ENCODE data around the gene DPH1.

DNA sequence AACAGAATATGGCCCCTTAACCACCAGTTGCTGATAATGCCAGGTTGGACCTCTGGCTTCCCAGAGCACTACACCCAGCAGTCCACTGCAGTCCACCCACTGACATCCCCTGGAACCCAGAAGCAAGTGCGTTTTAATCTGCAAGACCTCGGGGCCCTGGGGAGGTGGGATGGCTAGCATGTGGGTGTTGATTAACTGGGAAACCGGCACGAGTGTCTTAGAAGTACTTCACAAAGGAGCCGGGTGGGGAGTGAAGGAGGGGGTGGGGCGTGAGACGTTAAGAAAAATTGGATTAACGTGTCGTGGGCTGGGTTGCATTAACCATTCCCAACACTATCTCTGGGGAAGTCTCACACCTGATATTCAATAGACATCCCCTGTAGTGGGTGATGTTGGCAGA, 18.9 kb downstream of the DPH1 start:
- TF ChIP-seq, protein P1, sequence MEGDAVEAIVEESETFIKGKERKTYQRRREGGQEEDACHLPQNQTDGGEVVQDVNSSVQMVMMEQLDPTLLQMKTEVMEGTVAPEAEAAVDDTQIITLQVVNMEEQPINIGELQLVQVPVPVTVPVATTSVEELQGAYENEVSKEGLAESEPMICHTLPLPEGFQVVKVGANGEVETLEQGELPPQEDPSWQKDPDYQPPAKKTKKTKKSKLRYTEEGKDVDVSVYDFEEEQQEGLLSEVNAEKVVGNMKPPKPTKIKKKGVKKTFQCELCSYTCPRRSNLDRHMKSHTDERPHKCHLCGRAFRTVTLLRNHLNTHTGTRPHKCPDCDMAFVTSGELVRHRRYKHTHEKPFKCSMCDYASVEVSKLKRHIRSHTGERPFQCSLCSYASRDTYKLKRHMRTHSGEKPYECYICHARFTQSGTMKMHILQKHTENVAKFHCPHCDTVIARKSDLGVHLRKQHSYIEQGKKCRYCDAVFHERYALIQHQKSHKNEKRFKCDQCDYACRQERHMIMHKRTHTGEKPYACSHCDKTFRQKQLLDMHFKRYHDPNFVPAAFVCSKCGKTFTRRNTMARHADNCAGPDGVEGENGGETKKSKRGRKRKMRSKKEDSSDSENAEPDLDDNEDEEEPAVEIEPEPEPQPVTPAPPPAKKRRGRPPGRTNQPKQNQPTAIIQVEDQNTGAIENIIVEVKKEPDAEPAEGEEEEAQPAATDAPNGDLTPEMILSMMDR (conservative IDR thresholded peaks at IDR 0.05; ENCODE audit: low read depth, low read length) = no peak
- TF ChIP-seq, protein P2, sequence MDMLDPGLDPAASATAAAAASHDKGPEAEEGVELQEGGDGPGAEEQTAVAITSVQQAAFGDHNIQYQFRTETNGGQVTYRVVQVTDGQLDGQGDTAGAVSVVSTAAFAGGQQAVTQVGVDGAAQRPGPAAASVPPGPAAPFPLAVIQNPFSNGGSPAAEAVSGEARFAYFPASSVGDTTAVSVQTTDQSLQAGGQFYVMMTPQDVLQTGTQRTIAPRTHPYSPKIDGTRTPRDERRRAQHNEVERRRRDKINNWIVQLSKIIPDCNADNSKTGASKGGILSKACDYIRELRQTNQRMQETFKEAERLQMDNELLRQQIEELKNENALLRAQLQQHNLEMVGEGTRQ (IDR thresholded peaks at IDR 0.05; ENCODE audit: low read depth, low read length) = no peak
- TF ChIP-seq BHLHE40 (IDR thresholded peaks at IDR 0.05; ENCODE audit: low read depth, low read length) = no peak
- no peak for TF ChIP-seq RFX5 (IDR thresholded peaks at IDR 0.05; ENCODE audit: low read depth, low read length)
- peak; percentile 38; the same call in 1 of the 2 replicates for TF ChIP-seq POLR2A (IDR thresholded peaks at IDR 0.05; ENCODE audit: low read depth, low read length)
- TF ChIP-seq CHD1 (IDR thresholded peaks at IDR 0.05; ENCODE audit: low read depth, low read length) = no peak
- TF ChIP-seq, protein P3, sequence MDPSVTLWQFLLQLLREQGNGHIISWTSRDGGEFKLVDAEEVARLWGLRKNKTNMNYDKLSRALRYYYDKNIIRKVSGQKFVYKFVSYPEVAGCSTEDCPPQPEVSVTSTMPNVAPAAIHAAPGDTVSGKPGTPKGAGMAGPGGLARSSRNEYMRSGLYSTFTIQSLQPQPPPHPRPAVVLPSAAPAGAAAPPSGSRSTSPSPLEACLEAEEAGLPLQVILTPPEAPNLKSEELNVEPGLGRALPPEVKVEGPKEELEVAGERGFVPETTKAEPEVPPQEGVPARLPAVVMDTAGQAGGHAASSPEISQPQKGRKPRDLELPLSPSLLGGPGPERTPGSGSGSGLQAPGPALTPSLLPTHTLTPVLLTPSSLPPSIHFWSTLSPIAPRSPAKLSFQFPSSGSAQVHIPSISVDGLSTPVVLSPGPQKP (IDR thresholded peaks at IDR 0.05; ENCODE audit: borderline replicate concordance, low read depth, low read length) = no peak
- no peak for TF ChIP-seq FOS (IDR thresholded peaks at IDR 0.05; ENCODE audit: low read depth, low read length)
- no peak for TF ChIP-seq MAFK (IDR thresholded peaks at IDR 0.05; ENCODE audit: low read depth, low read length)
- no peak for TF ChIP-seq RAD21 (IDR thresholded peaks at IDR 0.05; ENCODE audit: low read length)
